GM19468 (cell line): ENCODE measurements around the gene PACSIN1.

ENCODE experiments used
- ATAC-seq: cut with Tn5 transposase; IDR thresholded peaks from one replicate; pipeline ENCODE4 v1.9.1; 2021; ENCODE audit warnings: mild to moderate bottlenecking, moderate library complexity, moderate number of reproducible peaks; ENCODE audit not compliant: unreplicated experiment; ENCODE audit errors: extremely low read depth

PACSIN1 gene

DNA sequence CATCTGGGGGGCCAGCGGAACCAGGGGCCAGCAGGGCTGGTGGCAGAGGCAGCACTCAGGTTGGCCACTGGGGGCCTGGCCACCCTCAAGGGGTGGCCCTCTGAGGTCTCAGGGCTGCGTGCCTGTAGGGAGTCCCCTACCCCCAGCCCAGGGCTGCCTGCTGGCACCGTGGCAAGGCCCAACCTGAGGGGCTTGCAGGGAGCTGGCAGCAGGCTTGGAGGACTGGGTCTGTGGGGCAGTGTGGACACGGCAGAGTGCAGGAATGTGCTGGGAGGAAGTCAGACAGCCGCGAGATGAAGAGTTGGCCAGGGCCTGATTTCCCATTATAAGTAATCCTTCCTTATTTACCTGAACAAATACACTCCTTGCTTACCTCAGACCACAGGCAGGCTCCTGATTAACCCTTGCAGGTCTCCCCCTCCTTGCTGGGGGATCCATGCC lies 90.2 kb downstream of the PACSIN1 start, which contains the start of gene SPDEF:
Gene SPDEF, minus strand, starts transcription at position 299 of the 441 bp plus-strand sequence. CDS start 11,874 bp downstream, outside the sequence.
- no peak for ATAC-seq

DNA sequence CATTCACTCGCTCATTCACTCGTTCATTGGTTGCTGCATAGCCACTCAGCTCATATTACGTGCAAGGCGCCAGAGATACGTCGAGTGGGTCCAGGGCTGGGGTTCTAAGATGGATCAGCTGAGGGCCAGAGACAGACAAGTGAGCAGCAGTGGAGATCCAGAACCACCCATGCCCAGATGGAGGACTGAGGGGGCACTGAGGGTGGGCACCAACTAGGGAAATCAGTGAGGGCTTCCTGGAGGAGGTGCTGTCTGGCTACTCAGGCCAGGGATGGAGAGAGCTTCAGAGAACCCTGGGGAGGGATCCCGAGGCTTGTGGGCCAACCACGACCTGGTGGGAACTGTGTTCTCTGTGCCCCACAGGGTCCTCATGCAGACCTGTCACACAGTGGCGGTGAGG lies 90.6 kb downstream of the PACSIN1 start:
- no peak for ATAC-seq

DNA sequence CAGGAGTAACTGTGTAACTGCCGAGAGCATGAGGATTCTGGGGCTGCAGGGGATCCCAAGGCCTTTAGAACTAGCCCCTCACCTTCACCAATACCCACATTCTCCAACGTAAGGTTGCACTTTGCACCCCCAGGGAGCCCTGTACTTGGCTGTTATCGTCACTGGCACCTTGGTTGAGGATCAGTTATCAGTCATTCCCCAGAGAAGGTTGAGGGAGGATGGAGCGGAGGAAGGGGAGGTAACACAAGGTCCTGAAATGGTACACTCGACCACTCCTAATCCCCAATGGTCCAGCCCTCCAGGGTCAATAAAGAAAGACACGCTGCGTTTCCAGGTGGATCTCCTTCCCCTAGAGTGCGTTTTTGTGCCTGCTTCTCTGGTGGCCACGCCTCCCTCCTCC lies 91.4 kb downstream of the PACSIN1 start:
- no peak for ATAC-seq

- ATAC-seq = no peak
Measured at GRCh38 chr6:34558172-34558714, 92.4 kb downstream of the PACSIN1 start.

DNA sequence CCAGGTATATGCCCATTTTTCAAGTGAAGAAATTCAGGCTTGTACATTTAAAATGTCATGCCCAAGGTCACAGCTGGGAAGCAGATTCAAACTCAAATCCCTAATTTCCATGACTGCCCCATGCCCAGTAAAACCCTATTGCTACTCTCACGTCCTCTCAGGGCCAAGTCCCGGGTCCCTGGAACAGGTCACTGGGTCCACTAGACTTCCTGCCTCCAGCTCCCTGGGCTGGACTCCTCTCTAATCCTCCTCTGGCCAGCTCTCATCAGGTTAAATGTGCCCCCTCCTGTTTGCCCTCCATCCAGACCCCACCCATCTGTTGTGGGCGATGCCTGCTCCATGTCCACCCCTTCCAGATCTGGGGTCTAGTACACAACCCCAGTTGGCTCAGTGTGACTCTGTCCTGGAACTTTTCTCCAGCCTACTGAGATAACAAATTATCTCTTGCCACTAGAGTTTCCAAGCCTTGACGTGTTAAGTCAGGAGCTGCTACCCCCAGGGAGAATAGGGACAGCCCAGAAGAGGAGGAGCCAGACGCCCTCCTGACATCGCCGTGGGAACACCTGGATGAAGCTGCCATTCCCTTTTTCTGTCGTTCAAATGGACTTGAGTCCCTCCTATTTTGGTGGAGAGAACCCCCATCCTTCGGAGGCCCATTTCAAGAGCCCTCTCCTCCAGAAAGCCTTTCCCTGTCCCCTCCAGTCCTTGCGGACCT lies 93.9 kb downstream of the PACSIN1 start:
- no peak for ATAC-seq

GRCh38 chr6:34560366-34561226 lies 94.7 kb downstream of the PACSIN1 start:
- ATAC-seq = no peak

DNA sequence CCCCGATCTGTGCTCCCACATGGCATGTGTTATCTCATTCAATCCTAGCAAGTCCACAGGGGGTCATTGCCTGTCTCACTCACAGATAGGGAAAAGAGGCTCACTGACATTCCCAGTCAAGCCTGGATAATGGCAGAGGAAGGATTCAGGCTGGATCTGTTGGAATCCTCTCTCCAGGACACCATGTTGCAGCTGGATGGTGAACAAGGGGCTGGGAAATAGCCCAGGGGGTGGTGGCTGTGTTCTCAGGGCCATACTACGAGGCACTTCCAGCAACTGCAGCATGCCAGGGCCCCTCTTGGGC lies 95.3 kb downstream of the PACSIN1 start:
- no peak for ATAC-seq

- no peak for ATAC-seq
Measured at GRCh38 chr6:34562350-34562749, 96.5 kb downstream of the PACSIN1 start.

DNA sequence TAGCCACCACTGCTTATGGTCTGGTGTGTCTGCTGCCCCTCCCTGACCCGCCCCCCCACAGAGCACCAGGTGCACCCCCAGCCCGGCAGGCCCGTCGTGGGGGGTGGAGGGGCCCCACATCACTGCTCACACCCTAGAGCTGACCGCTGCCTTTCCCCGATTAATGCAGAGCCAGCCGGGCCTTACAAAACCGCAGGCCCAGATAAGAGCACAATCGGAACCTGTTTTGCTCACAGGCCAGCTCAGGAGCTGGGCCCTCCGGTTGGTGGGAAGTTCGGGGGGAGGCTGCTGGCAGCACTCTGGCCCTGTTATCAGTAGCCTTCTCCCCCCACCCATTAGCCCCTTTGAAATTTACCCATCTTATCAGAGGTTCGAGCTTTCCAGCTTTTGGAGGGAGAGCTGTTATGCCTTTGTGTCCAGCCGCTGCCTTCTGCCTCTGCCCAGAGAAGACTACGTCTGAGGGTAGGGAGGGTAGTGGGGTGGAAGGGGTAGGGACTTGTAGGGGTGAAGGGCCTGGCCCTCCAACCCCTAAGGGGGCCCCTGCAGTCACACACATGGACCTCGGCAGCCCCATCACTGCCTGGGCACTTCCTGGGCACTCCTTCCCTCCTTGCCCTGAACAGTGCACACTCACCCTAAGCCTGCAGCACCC lies 97.1 kb downstream of the PACSIN1 start:
- no peak for ATAC-seq

- ATAC-seq = no peak
Measured at GRCh38 chr6:34563513-34563870, 97.6 kb downstream of the PACSIN1 start.

DNA sequence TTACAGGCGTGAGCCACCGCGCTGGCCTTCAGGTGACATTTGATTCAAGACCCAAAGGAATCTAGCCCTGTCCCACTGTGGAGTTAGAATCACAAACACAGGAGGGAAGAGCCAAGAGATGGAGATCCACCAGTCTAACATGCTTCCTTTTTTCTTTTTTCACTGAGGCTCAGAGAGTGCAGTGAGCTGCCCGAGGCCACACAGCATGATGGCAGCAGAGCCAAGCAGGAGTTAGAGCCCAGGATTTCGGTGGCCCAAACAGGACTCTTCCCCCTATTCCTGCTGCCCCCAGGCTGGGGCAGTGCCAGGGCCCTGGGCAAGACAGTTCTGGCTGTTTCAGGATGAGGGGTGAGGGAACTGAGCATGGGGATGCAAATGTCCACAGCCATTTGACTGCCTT lies 98.3 kb downstream of the PACSIN1 start:
- ATAC-seq = no peak

GRCh38 chr6:34565722-34566137 lies 99.9 kb downstream of the PACSIN1 start:
- ATAC-seq = no peak

DNA sequence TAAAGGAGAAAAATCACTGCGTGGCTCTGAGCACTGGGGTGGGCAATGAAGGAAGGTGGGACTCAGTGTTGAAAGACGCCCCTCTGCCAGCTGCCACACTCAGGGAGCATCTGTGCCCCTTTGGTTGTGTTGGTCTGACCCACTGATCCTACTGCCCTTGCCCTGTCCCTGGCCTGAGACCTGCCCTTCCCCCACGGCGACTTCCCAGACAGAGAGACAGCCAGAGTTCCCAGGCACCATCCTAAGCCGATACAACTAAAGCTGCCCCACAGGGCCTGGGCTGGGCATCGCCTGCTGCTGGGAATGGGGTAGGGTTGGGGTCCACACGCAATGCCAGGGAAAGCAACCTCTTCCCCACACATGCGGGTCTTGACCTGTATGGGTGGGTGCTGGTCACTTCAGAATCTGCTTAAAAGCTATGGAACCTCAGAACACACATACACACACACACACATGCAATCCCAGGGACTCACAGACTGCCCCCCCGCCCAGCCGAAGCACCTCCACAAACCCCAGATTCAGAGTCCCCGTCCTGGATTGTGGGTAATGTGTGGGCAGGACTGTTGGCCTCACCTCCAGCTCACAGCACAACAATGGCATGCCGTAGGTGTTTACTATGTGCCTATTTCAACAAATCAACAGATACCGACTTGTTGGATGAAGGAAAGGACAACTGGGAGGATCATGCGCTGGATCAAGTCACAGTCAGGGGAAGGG lies 101.1 kb downstream of the PACSIN1 start:
- ATAC-seq = no peak

GRCh38 chr6:34568341-34569201 lies 102.7 kb downstream of the PACSIN1 start:
- no peak for ATAC-seq

DNA sequence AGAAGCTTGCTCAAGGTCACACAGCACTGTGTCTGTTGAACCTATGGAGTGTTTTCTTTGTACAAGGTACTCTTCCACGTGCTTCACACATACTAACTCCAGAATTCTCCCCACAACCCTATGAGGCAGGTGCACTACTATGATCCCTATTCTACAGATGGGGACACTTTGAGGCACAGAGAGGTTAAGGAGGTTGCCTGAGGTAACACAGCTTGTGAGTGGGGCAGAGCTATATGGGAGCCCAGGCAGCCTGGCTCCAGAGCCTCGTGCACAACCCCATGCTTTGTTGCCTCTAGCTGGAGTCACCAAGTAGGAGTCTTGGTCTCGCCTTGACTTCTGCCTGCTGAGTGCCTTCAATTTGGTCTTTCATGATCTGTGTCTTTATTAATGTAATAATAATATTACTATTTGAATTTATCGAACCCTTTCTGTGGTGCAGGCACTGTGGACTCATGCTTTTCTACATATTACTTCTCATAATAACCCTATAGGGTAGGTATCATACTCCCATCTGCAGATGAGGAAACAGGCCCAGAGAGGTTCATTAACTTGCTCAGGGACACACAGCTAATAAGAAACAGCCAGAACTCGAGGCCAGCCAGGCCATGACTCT lies 103.6 kb downstream of the PACSIN1 start:
- no peak for ATAC-seq

- no peak for ATAC-seq
Measured at GRCh38 chr6:34570066-34570833, 104.4 kb downstream of the PACSIN1 start.

GRCh38 chr6:34571388-34571787 lies 105.5 kb downstream of the PACSIN1 start:
- no peak for ATAC-seq

GRCh38 chr6:34572021-34572420 lies 106.1 kb downstream of the PACSIN1 start:
- no peak for ATAC-seq
